ENCODE results near the gene SLC20A1. TPM values are rescaled to one million over a fixed set of nuclear protein-coding genes. Genes with fewer than 3 reads are reported as not detected.

Gene SLC20A1
- total RNA-seq, 2 donors from 2014 or later, result 10.7 to 34.1 TPM

GRCh38 chr2:112640800-112641675, 4.7 kb upstream of the SLC20A1 start:
- no peak for TF ChIP-seq CTCF (IDR thresholded peaks at IDR 0.05)
- TF ChIP-seq POLR2AphosphoS5 (IDR thresholded peaks at IDR 0.05), result no peak
- TF ChIP-seq POLR2A (IDR thresholded peaks at IDR 0.05), result no peak
- H3K36me3 ChIP-seq, result no peaks in the 10 kb centered on the region
- intact Hi-C loops (cut with DNase I), result no loop called here
- WGBS, result 74% methylated on average over 8 of the region's 8 CpGs
- peaks cover 4% of the 10 kb centered on the region for H3K4me1 ChIP-seq (replicated peaks)
- H3K9me3 ChIP-seq, result no peaks in the 10 kb centered on the region
- H3K27ac ChIP-seq, result no peak overlapping the region
- H3K27me3 ChIP-seq (replicated peaks; ENCODE audit: insufficient read depth), result no peaks in the 10 kb centered on the region
- DNase-seq (ENCODE audit: low spot score), result no peak
- no peak overlapping the region for H3K4me3 ChIP-seq

GRCh38 chr2:112641701-112642100, 4.0 kb upstream of the SLC20A1 start:
- intact Hi-C loops (cut with DNase I), result no loop called here
- H3K27ac ChIP-seq, result no peak overlapping the region
- whole genome bisulfite sequencing, result 18% methylated on average over 2 of the region's 2 CpGs
- no peaks in the 10 kb centered on the region for H3K36me3 ChIP-seq
- no peak overlapping the region for H3K4me3 ChIP-seq
- TF ChIP-seq POLR2AphosphoS5 (IDR thresholded peaks at IDR 0.05) (no peak), POLR2A (IDR thresholded peaks at IDR 0.05) (no peak), CTCF (IDR thresholded peaks at IDR 0.05) (no peak)
- DNase-seq (ENCODE audit: low spot score), result no peak
- H3K9me3 ChIP-seq, result no peaks in the 10 kb centered on the region
- H3K27me3 ChIP-seq (replicated peaks; ENCODE audit: insufficient read depth), result no peaks in the 10 kb centered on the region
- peaks cover 4% of the 10 kb centered on the region for H3K4me1 ChIP-seq (replicated peaks)

GRCh38 chr2:112642561-112642960, 3.2 kb upstream of the SLC20A1 start:
- DNase-seq (ENCODE audit: low spot score), result no peak
- Histone ChIP-seq H3K27me3 (replicated peaks; ENCODE audit: insufficient read depth) (no peaks in the 10 kb centered on the region), H3K36me3 (no peaks in the 10 kb centered on the region), H3K9me3 (no peaks in the 10 kb centered on the region), H3K4me1 (replicated peaks) (peaks cover 4% of the 10 kb centered on the region), H3K27ac (no peak overlapping the region), H3K4me3 (no peak overlapping the region)
- TF ChIP-seq POLR2AphosphoS5 (IDR thresholded peaks at IDR 0.05) (no peak), POLR2A (IDR thresholded peaks at IDR 0.05) (no peak), CTCF (IDR thresholded peaks at IDR 0.05) (no peak)
- intact Hi-C loops (cut with DNase I), result no loop called here
- 98% methylated on average over 5 of the region's 5 CpGs for WGBS

GRCh38 chr2:112642966-112643365, 2.8 kb upstream of the SLC20A1 start:
- H3K27me3 ChIP-seq (replicated peaks; ENCODE audit: insufficient read depth), result no peaks in the 10 kb centered on the region
- intact Hi-C loops (cut with DNase I), result no loop called here
- no peaks in the 10 kb centered on the region for H3K9me3 ChIP-seq
- no peak overlapping the region for H3K4me3 ChIP-seq
- no peak for DNase-seq (ENCODE audit: low spot score)
- no peak overlapping the region for H3K27ac ChIP-seq
- WGBS, result 96% methylated on average over 7 of the region's 7 CpGs
- H3K4me1 ChIP-seq (replicated peaks), result peaks cover 4% of the 10 kb centered on the region
- no peak for TF ChIP-seq CTCF (IDR thresholded peaks at IDR 0.05)
- TF ChIP-seq POLR2A (IDR thresholded peaks at IDR 0.05), result no peak
- TF ChIP-seq POLR2AphosphoS5 (IDR thresholded peaks at IDR 0.05), result no peak
- no peaks in the 10 kb centered on the region for H3K36me3 ChIP-seq

GRCh38 chr2:112643488-112643887, 2.3 kb upstream of the SLC20A1 start:
- DNase-seq (ENCODE audit: low spot score), result no peak
- 94% methylated on average over 3 of the region's 3 CpGs for WGBS

More at GRCh38 chr2:112643488-112643887, 2.3 kb upstream of the SLC20A1 start:
- H3K4me3 ChIP-seq, result no peak overlapping the region
- no peaks in the 10 kb centered on the region for H3K36me3 ChIP-seq
- H3K9me3 ChIP-seq, result no peaks in the 10 kb centered on the region
- peaks cover 4% of the 10 kb centered on the region for H3K4me1 ChIP-seq (replicated peaks)
- no peak overlapping the region for H3K27ac ChIP-seq
- TF ChIP-seq POLR2AphosphoS5 (IDR thresholded peaks at IDR 0.05), result no peak
- no peak for TF ChIP-seq CTCF (IDR thresholded peaks at IDR 0.05)
- TF ChIP-seq POLR2A (IDR thresholded peaks at IDR 0.05), result no peak
- intact Hi-C loops (cut with DNase I), result no loop called here
- no peaks in the 10 kb centered on the region for H3K27me3 ChIP-seq (replicated peaks; ENCODE audit: insufficient read depth)

All from prostate gland (tissue), 2 donors.